Caki2 (cell line): Measurements from ENCODE around the gene TAS2R7. TPM values are rescaled to one million over a fixed set of nuclear protein-coding genes. Genes with fewer than 3 reads are reported as not detected.
"Not testable (repeated sequence)": the region's sequence is repeated elsewhere in the genome, so short reads cannot be mapped to it uniquely, and the experiment has no call there.

Experiments used
- DNase-seq: peaks from one replicate; pipeline ENCODE4 v3.0.0-alpha.2; 2015; ENCODE audit warnings: low read depth
- in situ Hi-C: cut with HindIII; loops from 2 replicates; pipeline ENCODE4 v1.10.0; 2016; ENCODE audit warnings: low sequenced_read_pairs, low pct_unique_long_range_greater_than_20kb, mixed read lengths
- total RNA-seq: library from RNA; depleted of rRNA; stranded (reverse); fragments of >200 nt; shearing (Covaris generic); gene quantifications from 2 replicates; pipeline ENCODE4 v1.2.3, GENCODE V29; 2014; ENCODE audit warnings: low replicate concordance; rRNA removed

The TAS2R7 gene
- not detected in 2 replicates for total RNA-seq

GRCh38 chr12:10802587-10802986 lies at the start of gene TAS2R7:
Gene TAS2R7, minus strand, starts transcription at chr12:10802627. Its CDS starts 57 bp downstream, at chr12:10802570.
- in situ Hi-C loops, result no loop called here
- no peak for DNase-seq

GRCh38 chr12:10851243-10851858 lies 48.9 kb upstream of the TAS2R7 start:
- no peak for DNase-seq
- in situ Hi-C loops, result no loop called here

- no peak for DNase-seq
Measured at GRCh38 chr12:10849425-10849878, 47.0 kb upstream of the TAS2R7 start, which contains the start of gene PRR4. Gene PRR4, minus strand, starts transcription at chr12:10849475. Its CDS starts 38 bp downstream, at chr12:10849437.

DNA sequence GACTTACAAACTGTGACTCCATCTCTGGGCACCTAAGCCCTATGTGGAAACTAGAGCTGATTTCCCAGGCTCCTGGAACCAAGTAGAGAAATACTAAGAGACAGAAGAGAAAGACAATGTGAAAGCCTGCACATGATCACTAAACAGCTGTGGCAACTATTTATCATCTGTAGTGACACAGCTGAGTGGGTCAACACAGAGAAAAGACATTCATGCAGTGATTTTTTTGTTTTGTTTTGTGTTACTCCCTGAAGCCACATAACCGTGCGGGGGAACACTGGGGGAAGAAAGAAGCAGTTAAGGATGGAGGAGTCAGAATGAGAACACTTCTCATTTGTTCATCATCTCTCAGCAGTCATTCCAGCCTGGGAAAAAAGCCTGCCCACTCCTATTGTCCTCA lies 45.3 kb upstream of the TAS2R7 start:
- in situ Hi-C loops, result no loop called here
- DNase-seq, result no peak

More at GRCh38 chr12:10849425-10849878, 47.0 kb upstream of the TAS2R7 start, which contains the start of gene PRR4:
- in situ Hi-C loops, result no loop called here

DNA sequence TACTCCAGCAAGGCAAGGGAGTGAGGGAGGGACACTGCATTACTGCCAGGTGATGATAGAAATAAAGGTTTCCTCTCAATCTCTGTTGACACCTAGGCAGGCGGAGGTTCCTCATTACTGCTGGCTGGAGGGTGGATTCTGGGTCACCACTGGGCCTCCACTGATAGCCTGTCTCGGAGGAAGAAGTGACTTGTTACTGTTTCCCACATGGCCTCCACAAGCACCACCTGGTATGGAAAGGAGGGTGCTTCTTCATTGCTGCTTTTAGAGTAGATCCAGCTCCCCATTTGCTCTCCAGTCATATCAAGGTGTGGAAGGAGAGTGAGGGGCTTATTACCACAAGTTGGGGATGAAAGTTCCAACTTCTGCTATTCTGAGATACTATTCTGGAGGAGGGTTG lies 40.4 kb upstream of the TAS2R7 start:
- no peak for DNase-seq
- in situ Hi-C loops, result no loop called here

DNA sequence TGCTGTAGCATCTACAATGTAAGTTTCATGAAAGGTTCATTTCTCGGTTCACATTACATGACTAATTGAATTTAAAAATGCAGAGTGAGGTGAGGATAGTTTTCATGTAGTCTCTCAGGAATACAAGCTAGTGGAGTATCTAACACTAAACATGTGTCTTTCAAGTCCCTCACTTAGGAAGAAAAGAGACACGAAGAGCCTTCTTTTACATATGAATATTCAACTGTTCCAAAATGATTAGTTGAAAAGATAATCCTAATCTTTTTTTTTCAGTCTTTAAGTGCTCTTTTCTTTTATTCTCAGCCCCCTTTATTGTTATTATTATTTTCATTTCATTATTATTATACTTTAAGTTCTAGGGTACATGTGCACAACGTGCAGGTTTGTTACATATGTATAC lies 36.0 kb upstream of the TAS2R7 start:
- in situ Hi-C loops, result no loop called here
- DNase-seq, result no peak

DNA sequence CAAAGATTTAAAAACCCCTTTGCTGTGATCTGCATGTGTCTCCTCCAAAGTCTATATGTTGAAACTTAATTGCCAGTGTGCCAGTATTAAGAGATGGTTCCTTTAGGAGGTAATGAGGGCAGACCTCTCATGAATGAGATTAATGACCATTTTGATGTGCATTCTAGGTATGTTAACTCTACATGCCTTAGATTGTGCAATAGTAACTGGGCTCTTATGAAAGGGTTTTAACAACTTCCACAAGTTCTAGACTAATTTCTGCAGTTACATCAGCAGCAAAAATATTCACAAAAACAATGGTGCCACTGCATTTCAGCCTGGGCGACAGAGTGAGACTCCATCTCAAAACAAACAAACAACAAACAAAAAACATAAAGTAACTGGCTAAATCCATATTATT lies 27.6 kb upstream of the TAS2R7 start:
- no peak for DNase-seq
- in situ Hi-C loops, result no loop called here

DNA sequence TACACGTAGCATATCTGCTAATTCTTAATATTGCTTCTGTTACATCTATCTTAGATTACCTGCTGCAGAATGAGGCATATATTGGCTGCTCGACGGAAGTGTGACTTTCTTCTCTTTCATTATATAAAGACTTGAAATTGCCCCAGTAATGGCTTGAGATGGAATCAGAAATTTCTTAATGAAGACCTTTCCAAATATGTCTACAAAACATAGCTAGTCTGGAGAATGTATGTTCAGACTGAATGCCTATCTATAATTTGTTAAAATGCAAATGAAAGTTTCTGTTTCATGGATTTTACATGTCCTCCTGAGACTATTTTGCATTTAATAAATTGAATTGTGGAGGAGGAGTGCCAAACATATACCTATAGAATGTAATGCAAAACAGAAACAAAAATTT lies 23.8 kb upstream of the TAS2R7 start, which contains the start of gene TAS2R10:
TAS2R10 (minus strand) TSS at position 101 of the 400 bp plus-strand sequence; CDS start at position 12, 89 bp downstream.
- DNase-seq, result no peak
- in situ Hi-C loops, result no loop called here

DNA sequence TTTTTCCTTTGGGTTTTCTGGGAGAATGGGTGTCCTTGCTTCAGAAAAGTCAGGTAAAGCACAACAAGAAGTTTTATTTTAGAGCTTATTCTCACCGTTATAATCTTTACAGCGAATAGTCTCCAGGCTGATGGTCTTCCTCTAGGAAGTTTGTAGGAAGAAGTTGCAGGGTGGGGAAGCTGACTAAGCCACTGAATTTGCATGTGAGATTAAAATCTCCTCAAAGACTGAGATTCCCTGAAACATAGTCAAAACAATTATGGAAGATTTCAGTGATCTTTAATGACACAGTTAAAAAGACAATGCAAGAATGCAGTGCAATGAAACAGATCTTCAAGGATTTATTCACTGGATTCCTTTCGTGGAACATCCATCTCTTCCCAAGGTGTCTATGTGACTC lies 22.5 kb upstream of the TAS2R7 start:
- DNase-seq, result no peak
- in situ Hi-C loops, result no loop called here

- no peak for DNase-seq
- in situ Hi-C loops, result no loop called here
Measured at GRCh38 chr12:10811883-10812536, 9.6 kb upstream of the TAS2R7 start.

GRCh38 chr12:10810068-10810467 lies 7.6 kb upstream of the TAS2R7 start, which contains the start of gene TAS2R9:
Gene TAS2R9, minus strand, starts transcription at chr12:10810168. Its CDS starts 93 bp downstream, at chr12:10810075.
- in situ Hi-C loops, result no loop called here
- no peak for DNase-seq

- DNase-seq, result no peak
- in situ Hi-C loops, result no loop called here
Measured at GRCh38 chr12:10807186-10807585, 4.8 kb upstream of the TAS2R7 start, which contains the start of gene TAS2R8. Gene TAS2R8, minus strand, starts transcription at chr12:10807286. Its CDS starts 306 bp downstream, at chr12:10806980.

- no peak for DNase-seq
- in situ Hi-C loops, result no loop called here
Measured at GRCh38 chr12:10801741-10802140, 686 bp downstream of the TAS2R7 start.

DNA sequence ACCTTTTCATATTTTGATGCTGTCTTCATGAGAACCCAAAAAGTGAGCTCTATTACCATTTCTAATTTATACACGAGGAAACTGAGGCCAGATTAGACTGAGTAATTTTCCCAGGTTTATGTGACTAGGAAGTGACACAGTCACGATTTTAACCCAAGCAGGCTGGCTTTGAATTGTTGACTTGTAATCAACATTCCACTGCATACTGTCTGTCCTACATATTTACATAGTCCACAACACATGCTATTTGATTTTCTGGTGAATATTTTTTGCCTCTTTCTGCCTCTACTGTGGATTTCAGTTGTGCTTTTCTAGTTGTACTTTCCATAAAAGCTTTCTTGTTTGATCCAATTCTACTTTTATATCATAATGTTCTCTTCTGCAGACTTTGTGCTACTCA lies 8.2 kb downstream of the TAS2R7 start:
- in situ Hi-C loops, result no loop called here
- DNase-seq, result no peak

GRCh38 chr12:10791769-10792168 lies 10.7 kb downstream of the TAS2R7 start:
- in situ Hi-C loops, result not testable (repeated sequence)

GRCh38 chr12:10783252-10783651 lies 19.2 kb downstream of the TAS2R7 start:
- in situ Hi-C loops, result no loop called here
- no peak for DNase-seq

More at GRCh38 chr12:10791769-10792168, 10.7 kb downstream of the TAS2R7 start:
- not testable (repeated sequence) for DNase-seq

GRCh38 chr12:10779103-10779502 lies 23.3 kb downstream of the TAS2R7 start:
- no peak for DNase-seq
- in situ Hi-C loops, result no loop called here

DNA sequence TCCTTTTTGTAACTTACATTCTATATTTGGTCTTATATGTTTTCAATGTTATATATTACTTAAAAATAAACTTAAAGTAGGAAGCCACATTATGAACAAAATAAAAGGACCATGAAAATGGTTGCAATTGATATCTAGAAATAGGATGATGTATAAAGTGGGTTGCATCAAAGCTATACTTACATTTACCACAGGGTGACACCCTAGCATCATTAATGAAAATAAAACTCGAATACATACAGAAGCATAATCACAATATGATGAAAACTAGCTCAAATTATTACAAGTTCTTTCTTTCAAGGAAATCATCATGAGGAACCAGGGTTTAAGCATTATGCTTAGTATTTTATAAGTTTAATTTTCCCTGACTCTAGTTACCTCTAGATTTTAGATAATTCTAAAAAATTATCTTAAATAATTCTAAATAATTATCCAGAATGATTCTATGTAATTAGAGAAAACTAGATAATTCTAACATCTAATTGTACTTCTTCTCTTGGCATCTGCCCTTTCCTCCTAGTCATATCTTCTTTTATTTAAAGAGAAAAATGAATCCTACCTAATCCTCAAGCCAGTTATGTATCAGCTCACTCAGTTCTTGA lies 31.2 kb downstream of the TAS2R7 start:
- in situ Hi-C loops, result no loop called here
- no peak for DNase-seq

DNA sequence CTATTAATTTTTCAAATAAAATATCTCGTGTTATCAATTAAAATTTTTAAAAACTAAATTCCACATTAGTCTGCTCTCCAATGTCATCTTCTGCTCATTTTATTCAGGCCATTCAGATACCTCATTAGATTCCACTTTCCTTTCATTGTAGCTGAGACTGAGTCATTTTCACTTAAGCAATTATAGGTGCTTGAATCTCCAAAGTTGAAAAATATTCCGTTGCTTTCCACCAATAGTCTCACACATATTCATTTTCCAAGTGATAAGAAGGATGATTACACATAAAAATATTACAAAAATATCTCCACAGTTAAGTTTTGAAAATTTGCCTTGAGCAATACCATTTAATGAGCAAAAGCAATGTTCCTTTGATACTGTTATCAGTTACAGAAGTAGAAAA lies 42.8 kb downstream of the TAS2R7 start:
- no peak for DNase-seq
- in situ Hi-C loops, result no loop called here
